Activated CD8-positive, alpha-beta memory T cell treated with anti-CD3 and anti-CD28 coated beads, Interleukin-2, amount 50 U/mL, for 1 hour (primary cell): ENCODE measurements around the gene CT47B1.
"Not testable (repeated sequence)": the region's sequence is repeated elsewhere in the genome, so short reads cannot be mapped to it uniquely, and the experiment has no call there.

Source experiments
- DNase-seq: peaks from one replicate; pipeline ENCODE4 v3.0.0-alpha.2; 2020; ENCODE audit errors: extremely low read depth

The CT47B1 gene

GRCh38 chrX:120875766-120876165 is at the start of gene CT47B1:
Gene CT47B1 (minus strand): TSS chrX:120875866. CDS start chrX:120875670, 196 bp downstream.
- not testable (repeated sequence) for DNase-seq

- DNase-seq: no peak
These were observed 748 bp downstream of the CT47B1 start for GRCh38 chrX:120874678-120875557.

GRCh38 chrX:120857240-120857639 is 18.4 kb downstream of the CT47B1 start:
- DNase-seq: no peak

- DNase-seq: no peak
These were observed 34.8 kb downstream of the CT47B1 start for GRCh38 chrX:120840827-120841226.

GRCh38 chrX:120839491-120839890 is 36.2 kb downstream of the CT47B1 start:
- no peak for DNase-seq

GRCh38 chrX:120827213-120827612 is 48.5 kb downstream of the CT47B1 start:
- DNase-seq: not testable (repeated sequence)

- DNase-seq: no peak
These were observed 50.5 kb downstream of the CT47B1 start for GRCh38 chrX:120825146-120825545.

GRCh38 chrX:120824021-120824420 is 51.6 kb downstream of the CT47B1 start:
- DNase-seq: no peak

GRCh38 chrX:120823556-120823955 is 52.1 kb downstream of the CT47B1 start:
- DNase-seq: no peak
